IMR-90 (cell line): ENCODE results near the gene PI16. TPM values are rescaled to one million over a fixed set of nuclear protein-coding genes. Genes with fewer than 3 reads are reported as not detected.

Source experiments
- ATAC-seq: fragments of 200-7000 bp; cut with Tn5 transposase; 2 replicates; pipeline ENCODE4 v1.9.1; 2020; ENCODE audit warnings: low read depth, mild to moderate bottlenecking, moderate library complexity
- BruUV-seq: library from RNA; stranded (reverse); fragments of 400-500 nt; replicated peaks from 2 replicates; lab custom pipeline; 2021; lab: Mats Ljungman, UMichigan
- CTCF ChIA-PET: fragments of 300-600 bp; formaldehyde crosslinking; extraction: SDS; loops from one replicate; lab custom pipeline; 2021; ENCODE audit warnings: antibody characterized with exemption; lab: Yijun Ruan, JAX
- POLR2A ChIA-PET: fragments of 300-600 bp; sonication (Branson Sonifier 250); formaldehyde crosslinking; loops from one replicate; lab custom pipeline; 2022; ENCODE audit warnings: antibody characterized with exemption; ENCODE audit not compliant: unreplicated experiment; lab: Charles Lee
- DNase-seq: peaks from one replicate; pipeline ENCODE4 v3.0.0; 2013
- H2AFZ ChIP-seq: replicated peaks from 2 replicates; pipeline ENCODE3; 2013; ENCODE audit warnings: low read length, mild to moderate bottlenecking; ENCODE audit not compliant: poor library complexity
- H2AK5ac ChIP-seq: 2 replicates; pipeline ENCODE4 v1.6.1; 2013; ENCODE audit warnings: low read depth, low read length, inconsistent platforms
- H2AK9ac ChIP-seq: replicated peaks from 2 replicates; pipeline ENCODE3; 2013; ENCODE audit warnings: mild to moderate bottlenecking, low read depth, low read length, moderate library complexity; ENCODE audit not compliant: poor library complexity
- H2BK120ac ChIP-seq: 2 replicates; pipeline ENCODE4 v1.6.1; 2013; ENCODE audit warnings: low read depth, low read length, inconsistent platforms
- H2BK15ac ChIP-seq: 3 replicates; pipeline ENCODE4 v1.6.1; 2013; ENCODE audit warnings: low read depth, low read length, inconsistent platforms
- H2BK20ac ChIP-seq: 2 replicates; pipeline ENCODE4 v1.6.1; 2013; ENCODE audit warnings: low read depth, mild to moderate bottlenecking, inconsistent platforms, low read length, moderate library complexity
- H2BK5ac ChIP-seq: 2 replicates; pipeline ENCODE4 v1.6.1; 2013; ENCODE audit warnings: mild to moderate bottlenecking, low read depth, low read length, inconsistent platforms; ENCODE audit not compliant: poor library complexity, severe bottlenecking
- H3K14ac ChIP-seq: replicated peaks from 2 replicates; pipeline ENCODE4 v1.6.1; 2013; ENCODE audit warnings: low read depth, low read length, inconsistent platforms
- H3K18ac ChIP-seq: 2 replicates; pipeline ENCODE4 v1.6.1; 2013; ENCODE audit warnings: low read depth, low read length, control low read depth
- H3K23ac ChIP-seq: 2 replicates; pipeline ENCODE4 v1.6.1; 2013; ENCODE audit warnings: low read depth, low read length, inconsistent platforms
- H3K27ac ChIP-seq: 2 replicates; pipeline ENCODE4 v1.5.1; 2013; ENCODE audit warnings: mild to moderate bottlenecking, control low read depth, low read length; ENCODE audit not compliant: insufficient read depth
- H3K27me3 ChIP-seq: 2 replicates; pipeline ENCODE4 v1.6.1; 2013; ENCODE audit warnings: low read length; ENCODE audit not compliant: control insufficient read depth, insufficient read depth
- H3K36me3 ChIP-seq: 2 replicates; pipeline ENCODE4 v1.6.1; 2013; ENCODE audit warnings: low read length, mixed read lengths; ENCODE audit not compliant: control insufficient read depth, insufficient read depth
- H3K4ac ChIP-seq: 2 replicates; pipeline ENCODE4 v1.6.1; 2013; ENCODE audit warnings: low read depth, low read length, inconsistent platforms
- H3K4me1 ChIP-seq: 2 replicates; pipeline ENCODE4 v1.6.1; 2013; ENCODE audit warnings: low read length, mixed read lengths; ENCODE audit not compliant: control insufficient read depth, insufficient read depth
- H3K4me2 ChIP-seq: 2 replicates; pipeline ENCODE4 v1.6.1; 2013; ENCODE audit warnings: low read depth, mild to moderate bottlenecking, control low read depth, low read length, moderate library complexity
- H3K4me3 ChIP-seq: 2 replicates; pipeline ENCODE4 v1.5.1; 2013; ENCODE audit warnings: low read depth, mild to moderate bottlenecking, control low read depth, low read length, moderate library complexity; ENCODE audit not compliant: insufficient read depth
- H3K56ac ChIP-seq: 2 replicates; pipeline ENCODE4 v1.6.1; 2013; ENCODE audit warnings: low read length, inconsistent platforms; ENCODE audit not compliant: insufficient read depth; ENCODE audit errors: extremely low read depth
- H3K79me1 ChIP-seq, 2 experiments: 2 replicates each; pipeline ENCODE4 v1.6.1; 2013; ENCODE audit warnings: low read length in 2 of 2, inconsistent platforms in 1 of 2, low read depth in 1 of 2
- H3K9ac ChIP-seq: 2 replicates; pipeline ENCODE4 v1.6.1; 2013; ENCODE audit warnings: low read depth, low read length, control low read depth
- H3K9me1 ChIP-seq: 2 replicates; pipeline ENCODE4 v1.6.1; 2013; ENCODE audit warnings: low read length, inconsistent platforms; ENCODE audit not compliant: insufficient read depth
- H3K9me3 ChIP-seq: 2 replicates; pipeline ENCODE4 v1.6.1; 2013; ENCODE audit warnings: low read length; ENCODE audit not compliant: control insufficient read depth, insufficient read depth
- H4K20me1 ChIP-seq: 2 replicates; pipeline ENCODE4 v1.6.1; 2013; ENCODE audit warnings: low read length, inconsistent platforms; ENCODE audit not compliant: insufficient read depth
- H4K5ac ChIP-seq: 2 replicates; pipeline ENCODE4 v1.6.1; 2013; ENCODE audit warnings: mild to moderate bottlenecking, low read depth, low read length, control low read depth
- H4K8ac ChIP-seq, 2 experiments: 2 replicates each; pipeline ENCODE4 v1.6.1; 2013; ENCODE audit warnings: low read depth in 2 of 2, low read length in 2 of 2, control low read depth in 1 of 2, inconsistent platforms in 1 of 2
- H4K91ac ChIP-seq: 2 replicates; pipeline ENCODE4 v1.6.1; 2013; ENCODE audit warnings: low read depth, low read length, inconsistent platforms; ENCODE audit not compliant: insufficient read depth
- BHLHE40 ChIP-seq: fragments of 150-350 bp; IDR thresholded peaks from 2 replicates; pipeline ENCODE4 v1.6.1; 2016; ENCODE audit warnings: mild to moderate bottlenecking, low read depth, low read length
- ELK1 ChIP-seq: fragments of 150-350 bp; IDR thresholded peaks from 2 replicates; pipeline ENCODE4 v1.6.1; 2016; ENCODE audit warnings: low read depth, mild to moderate bottlenecking, low read length, moderate library complexity, borderline replicate concordance
- FOS ChIP-seq: fragments of 150-350 bp; IDR thresholded peaks from 2 replicates; pipeline ENCODE4 v1.6.1; 2016; ENCODE audit warnings: low read depth, low read length
- MXI1 ChIP-seq: IDR thresholded peaks from 2 replicates; pipeline ENCODE4 v1.6.1; 2012; ENCODE audit warnings: low read depth, mild to moderate bottlenecking, low read length, moderate library complexity, borderline replicate concordance
- RCOR1 ChIP-seq: IDR thresholded peaks from 2 replicates; pipeline ENCODE4 v1.6.1; 2012; ENCODE audit warnings: mild to moderate bottlenecking, low read length, improper control_type of control experiment; ENCODE audit not compliant: insufficient replicate concordance
- SMC3 ChIP-seq: fragments of 150-350 bp; IDR thresholded peaks from 2 replicates; pipeline ENCODE4 v1.6.1; 2016; ENCODE audit warnings: low read depth, mild to moderate bottlenecking, antibody characterized with exemption, low read length, moderate library complexity
- WGBS, 2 experiments: methylation state at CpG; one replicate each; pipeline versions ENCODE4 v1.1.5 to v1.1.7; 2013; ENCODE audit warnings: missing lambda C conversion rate in 2 of 2; ENCODE audit not compliant: insufficient read length in 1 of 2; ENCODE audit errors: extremely low coverage in 2 of 2; 5-methylcytosine and 5-hydroxymethylcytosine counted together
- dilution Hi-C: fragments of 300-500 bp; cut with HindIII; formaldehyde crosslinking; loops from one replicate; pipeline ENCODE4 v1.14.3; 2018; ENCODE audit warnings: low sequenced_read_pairs; ENCODE audit not compliant: unreplicated experiment
- in situ Hi-C: fragments of 300-500 bp; cut with MboI; formaldehyde crosslinking; loops from 3 replicates; pipeline ENCODE4 v1.14.3; 2019; ENCODE audit warnings: low sequenced_read_pairs, inconsistent platforms, mixed read lengths
- intact Hi-C: fragments of 100-400 bp; cut with micrococcal nuclease; formaldehyde crosslinking; loops from 2 replicates; pipeline ENCODE4 v1.10.0; 2022
- polyA plus RNA-seq, 3 experiments: library from polyadenylated mRNA; depleted of rRNA; stranded (reverse); fragments of >200 nt; gene quantifications; 2 replicates each; pipeline ENCODE4 v1.2.3, GENCODE V29; 2012; ENCODE audit warnings: low replicate concordance in 1 of 3
- total RNA-seq: library from RNA; depleted of rRNA; stranded (reverse); fragments of >200 nt; gene quantifications from 2 replicates; pipeline ENCODE4 v1.2.3, GENCODE V29; 2012

The PI16 gene
- total and polyA plus RNA-seq, 2 of the 4 experiments (the other 2 are of a cell fraction): 0.21 TPM; not detected in 1

DNA sequence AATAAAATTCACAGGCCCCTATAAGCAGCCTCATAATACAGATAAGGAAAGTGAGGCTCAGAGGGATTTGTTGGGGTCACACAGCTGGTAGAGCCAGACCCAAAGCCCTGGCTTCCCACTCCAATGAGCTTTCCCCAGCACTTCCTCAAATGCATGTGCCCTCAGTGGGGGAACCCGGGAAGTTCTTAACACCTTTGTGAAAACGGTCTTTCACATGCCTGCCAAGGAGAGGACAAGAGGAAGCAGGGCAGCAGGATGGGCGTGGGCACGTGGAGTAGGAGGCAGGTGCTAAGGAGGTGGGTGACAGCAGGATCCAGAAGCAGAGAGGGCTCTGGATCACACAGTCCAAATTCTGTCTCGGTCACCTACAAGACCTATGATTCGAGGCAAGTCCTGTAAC, 598 bp downstream of the PI16 start:
- peaks cover 3% of the 10 kb centered on the region; the same call in 1 of the 2 replicates for H3K27me3 ChIP-seq
- H3K23ac ChIP-seq: no peak overlapping the region
- no peak overlapping the region for H4K91ac ChIP-seq
- no peak overlapping the region for H2AK9ac ChIP-seq
- H3K4me2 ChIP-seq: no peak overlapping the region
- no peaks in the 10 kb centered on the region for H3K9me3 ChIP-seq
- in situ Hi-C loops: no loop called here
- H3K9ac ChIP-seq: no peak overlapping the region
- no peak overlapping the region for H3K4me3 ChIP-seq
- dilution Hi-C loops: no loop called here
- H3K4me1 ChIP-seq: no peaks in the 10 kb centered on the region
- H3K4ac ChIP-seq: no peak overlapping the region
- no peak overlapping the region for H4K8ac ChIP-seq
- DNase-seq (no peak), ATAC-seq (no peak)
- H4K5ac ChIP-seq: no peak overlapping the region
- no peak overlapping the region for H3K14ac ChIP-seq
- no peak overlapping the region for H3K18ac ChIP-seq
- no peak overlapping the region for H2BK15ac ChIP-seq
- no peak overlapping the region for H2AK5ac ChIP-seq
- H3K9me1 ChIP-seq: no peaks in the 10 kb centered on the region
- H2AFZ ChIP-seq: no peak overlapping the region
- H4K20me1 ChIP-seq: no peaks in the 10 kb centered on the region
- no TSS peak for BruUV-seq
- intact Hi-C loops: no loop called here
- H3K56ac ChIP-seq: no peak overlapping the region
- no peak overlapping the region for H3K27ac ChIP-seq
- 80% methylated on average over 3 of the region's 6 CpGs; no CpG with 5 or more reads in 1 of the 2 experiments for WGBS, 2 experiments
- no peak overlapping the region for H2BK120ac ChIP-seq
- H2BK20ac ChIP-seq: no peak overlapping the region
- H3K79me1 ChIP-seq: no peaks in the 10 kb centered on the region
- ChIA-PET POLR2A (no interaction called here), CTCF (no interaction called here)
- no peaks in the 10 kb centered on the region for H3K36me3 ChIP-seq
- TF ChIP-seq FOS (no peak), BHLHE40 (no peak), SMC3 (no peak), ELK1 (no peak), MXI1 (no peak), RCOR1 (no peak)
- no peak overlapping the region for H2BK5ac ChIP-seq
